CD4-positive, alpha-beta T cell treated with Interleukin-6 for 4 hours (primary cell): ENCODE measurements around the gene ARID1A.

ENCODE experiments used
- DNase-seq: peaks from one replicate; pipeline ENCODE4 v3.0.0-alpha.2; 2020; ENCODE audit warnings: mixed read lengths

Gene ARID1A

DNA sequence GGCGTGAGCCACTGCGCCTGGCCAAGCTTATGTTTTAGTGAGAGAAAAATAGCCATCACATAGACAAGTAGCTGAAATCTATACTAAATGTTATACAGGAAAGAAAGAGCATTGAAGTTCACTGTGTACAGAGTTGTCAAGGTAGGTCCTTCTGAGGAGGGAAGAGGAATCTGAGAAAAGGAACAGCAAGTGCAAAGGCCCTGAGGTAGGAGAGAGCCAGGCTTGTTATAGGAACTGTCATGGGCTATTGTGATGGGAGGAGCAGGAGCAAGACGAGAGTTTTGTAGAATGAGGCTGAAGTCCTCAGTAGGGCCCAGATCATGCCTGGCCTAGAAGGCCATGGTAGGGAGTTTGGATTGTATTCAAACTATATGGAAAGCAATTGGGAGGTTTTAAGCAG lies 135.2 kb downstream of the ARID1A start:
- DNase-seq = no peak
